A549 (cell line): ENCODE measurements around the gene CCDC136. TPM values are rescaled to one million over a fixed set of nuclear protein-coding genes. Genes with fewer than 3 reads are reported as not detected.

Source experiments
- ATAC-seq, 2 experiments: fragments of 200-7000 bp in 1 of 2; fragments of >200 bp in 1 of 2; cut with Nextera tagmentation in 1 of 2; cut with Tn5 transposase in 1 of 2; 3 replicates each; pipeline versions ENCODE4 v1.8.0 to v1.9.1; 2018 to 2020; ENCODE audit warnings: mild to moderate bottlenecking in 1 of 2, moderate library complexity in 1 of 2
- CTCF ChIA-PET: fragments of 300-600 bp; sonication (Branson Sonifier 250); formaldehyde crosslinking; extraction: SDS; loops from one replicate; lab custom pipeline; 2021; ENCODE audit warnings: antibody characterized with exemption, inconsistent platforms; lab: Yijun Ruan, JAX
- POLR2A ChIA-PET: fragments of 350-600 bp; formaldehyde crosslinking; extraction: SDS; loops from one replicate; lab custom pipeline; 2021; ENCODE audit warnings: antibody characterized with exemption, inconsistent platforms; lab: Yijun Ruan, JAX
- DNase-seq, 2 experiments: peaks; one replicate each; pipeline versions ENCODE4 v3.0.0 to v3.0.0-alpha.2; 2011 to 2016; ENCODE audit warnings: low read depth in 1 of 2, low spot score in 1 of 2
- FAIRE-seq: peaks from 2 replicates; lab custom pipeline; 2011; peaks lifted over from hg19 to GRCh38; lab: Jason Lieb, UNC
- H3K27ac ChIP-seq, 2 experiments: fragments of >200 bp; sonication (Bioruptor Twin); formaldehyde crosslinking; 3 replicates each; pipeline ENCODE4 v1.5.1; 2016 to 2017
- H3K4me1 ChIP-seq: fragments of >200 bp; sonication (Bioruptor Twin); formaldehyde crosslinking; 3 replicates; pipeline ENCODE4 v1.6.1; 2016
- H3K4me2 ChIP-seq: fragments of >200 bp; sonication (Bioruptor Twin); formaldehyde crosslinking; 3 replicates; pipeline ENCODE4 v1.6.1; 2016
- H3K4me3 ChIP-seq: fragments of >200 bp; sonication (Bioruptor Twin); formaldehyde crosslinking; 3 replicates; pipeline ENCODE4 v1.5.1; 2016
- H3K9me3 ChIP-seq: fragments of >200 bp; sonication (Bioruptor Twin); formaldehyde crosslinking; 3 replicates; pipeline ENCODE4 v1.6.1; 2016
- BHLHE40 ChIP-seq: IDR thresholded peaks from 2 replicates; pipeline ENCODE4 v1.6.1; 2012; ENCODE audit warnings: low read depth, low read length, inconsistent platforms
- CEBPB ChIP-seq, 2 experiments: fragments of >200 bp in 1 of 2; sonication (Bioruptor Twin) in 1 of 2; formaldehyde crosslinking in 1 of 2; IDR thresholded peaks; 2 replicates each; pipeline ENCODE4 v1.6.1; 2012 to 2016
- CHD2 ChIP-seq: fragments of 150-350 bp; IDR thresholded peaks from 2 replicates; pipeline ENCODE4 v1.6.1; 2014; ENCODE audit warnings: low read length; ENCODE audit not compliant: partially characterized antibody
- CHD4 ChIP-seq: fragments of 200-600 bp; sonication (generic); IDR thresholded peaks from 2 replicates; pipeline ENCODE4 v1.6.1; 2016; ENCODE audit warnings: antibody characterized with exemption, mild to moderate bottlenecking, borderline replicate concordance
- ELK1 ChIP-seq: fragments of 150-350 bp; IDR thresholded peaks from 2 replicates; pipeline ENCODE4 v1.6.1; 2014; ENCODE audit warnings: low read depth, mild to moderate bottlenecking, low read length
- FOSL2 ChIP-seq, 2 experiments: fragments of 450-650 bp in 1 of 2; fragments of >200 bp in 1 of 2; sonication (Bioruptor Twin) in 1 of 2; formaldehyde crosslinking; IDR thresholded peaks; 2 replicates each; pipeline versions ENCODE4 v1.5.0 to v1.6.1; 2016 to 2020; ENCODE audit warnings: mild to moderate bottlenecking in 1 of 2, moderate library complexity in 1 of 2
- HDAC2 ChIP-seq: fragments of 200-600 bp; sonication (generic); IDR thresholded peaks from 2 replicates; pipeline ENCODE4 v1.6.1; 2016
- HOXB13 ChIP-seq: fragments of 250-450 bp; sonication (Bioruptor Pico); IDR thresholded peaks from 2 replicates; pipeline ENCODE4 v1.5.0; 2020; ENCODE audit warnings: low read depth, mild to moderate bottlenecking, moderate library complexity
- HOXB5 ChIP-seq: fragments of 250-450 bp; sonication (Bioruptor Pico); IDR thresholded peaks from 2 replicates; pipeline ENCODE4 v1.5.0; 2020; ENCODE audit warnings: mild to moderate bottlenecking, moderate library complexity
- JUNB ChIP-seq: fragments of >200 bp; sonication (Bioruptor Twin); formaldehyde crosslinking; IDR thresholded peaks from 2 replicates; pipeline ENCODE4 v1.6.1; 2016
- MAFK ChIP-seq: fragments of 450-650 bp; IDR thresholded peaks from 2 replicates; pipeline ENCODE4 v1.6.1; 2014; ENCODE audit not compliant: partially characterized antibody
- NR3C1 ChIP-seq: fragments of >200 bp; sonication (Bioruptor Twin); formaldehyde crosslinking; IDR thresholded peaks from 3 replicates; pipeline ENCODE4 v1.6.1; 2017
- POLR2AphosphoS2 ChIP-seq: conservative IDR thresholded peaks from 2 replicates; pipeline ENCODE4 v1.6.1; 2012; ENCODE audit warnings: low read length, improper control_type of control experiment, inconsistent platforms
- RNF2 ChIP-seq: fragments of 200-600 bp; sonication (generic); IDR thresholded peaks from 2 replicates; pipeline ENCODE4 v1.6.1; 2016; ENCODE audit warnings: low read depth, mild to moderate bottlenecking, antibody characterized with exemption, moderate library complexity, borderline replicate concordance
- TP53 ChIP-seq: fragments of 250-450 bp; sonication (Bioruptor Pico); IDR thresholded peaks from 2 replicates; pipeline ENCODE4 v1.5.0; 2021; ENCODE audit warnings: mild to moderate bottlenecking, moderate library complexity
- ZC3H11A ChIP-seq: fragments of 450-650 bp; IDR thresholded peaks from 2 replicates; pipeline ENCODE4 v1.6.1; 2014; ENCODE audit warnings: antibody characterized with exemption, mild to moderate bottlenecking
- ZNF302 ChIP-seq: fragments of 250-450 bp; sonication (Bioruptor Pico); IDR thresholded peaks from 2 replicates; pipeline ENCODE4 v1.9.0; 2021; ENCODE audit warnings: inconsistent platforms, mild to moderate bottlenecking, moderate library complexity
- ZSCAN20 ChIP-seq: fragments of 250-450 bp; sonication (Bioruptor Pico); IDR thresholded peaks from 2 replicates; pipeline ENCODE4 v1.8.0; 2022; ENCODE audit warnings: mild to moderate bottlenecking, moderate library complexity
- WGBS: methylation state at CpG from one replicate; pipeline ENCODE4 v1.1.6; 2017; ENCODE audit errors: missing lambda C conversion rate; 5-methylcytosine and 5-hydroxymethylcytosine counted together
- polyA plus RNA-seq, 4 experiments: library from polyadenylated mRNA; depleted of rRNA in 3 of 4; stranded (reverse); fragments of >200 nt; fragmentation: RNase III in 1 of 4; extraction: RNeasy Plus Mini Kit Qiagen cat#74134 plus additional on column Dnase treatment in 1 of 4; gene quantifications; 2 replicates in 3 of 4; 3 replicates in 1 of 4; pipeline ENCODE4 v1.2.3, GENCODE V29; 2011 to 2017
- TF ChIP-seq, protein P1 (sequence below): IDR thresholded peaks from 2 replicates; pipeline ENCODE4 v1.6.1; 2012
- TF ChIP-seq, protein P2 (sequence below): fragments of 250-450 bp; sonication (Bioruptor Pico); IDR thresholded peaks from 2 replicates; pipeline ENCODE4 v1.5.0; 2020; ENCODE audit warnings: low read depth, mild to moderate bottlenecking, moderate library complexity
- TF ChIP-seq, protein P3 (sequence below): IDR thresholded peaks from 2 replicates; pipeline ENCODE4 v1.6.1; 2012; ENCODE audit warnings: low read depth, borderline replicate concordance

CCDC136 gene
- polyA plus RNA-seq, 2 of the 4 experiments (the other 2 are of a cell fraction), result 4.7 to 5.4 TPM

GRCh38 chr7:128831178-128831993, 39.6 kb downstream of the CCDC136 start:
- 94% methylated on average over 22 of the region's 33 CpGs for WGBS
- TF ChIP-seq HDAC2 (no peak), CHD4 (no peak), CHD2 (no peak), ZNF302 (CRISPR knock-in tag) (no peak), ELK1 (no peak), POLR2AphosphoS2 (no peak), NR3C1 (no peak), ZSCAN20 (CRISPR knock-in tag) (no peak), HOXB5 (CRISPR knock-in tag) (no peak)
- TF ChIP-seq, protein P1, sequence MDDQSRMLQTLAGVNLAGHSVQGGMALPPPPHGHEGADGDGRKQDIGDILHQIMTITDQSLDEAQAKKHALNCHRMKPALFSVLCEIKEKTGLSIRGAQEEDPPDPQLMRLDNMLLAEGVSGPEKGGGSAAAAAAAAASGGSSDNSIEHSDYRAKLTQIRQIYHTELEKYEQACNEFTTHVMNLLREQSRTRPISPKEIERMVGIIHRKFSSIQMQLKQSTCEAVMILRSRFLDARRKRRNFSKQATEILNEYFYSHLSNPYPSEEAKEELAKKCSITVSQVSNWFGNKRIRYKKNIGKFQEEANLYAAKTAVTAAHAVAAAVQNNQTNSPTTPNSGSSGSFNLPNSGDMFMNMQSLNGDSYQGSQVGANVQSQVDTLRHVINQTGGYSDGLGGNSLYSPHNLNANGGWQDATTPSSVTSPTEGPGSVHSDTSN, result no peak
- TF ChIP-seq, protein P2, sequence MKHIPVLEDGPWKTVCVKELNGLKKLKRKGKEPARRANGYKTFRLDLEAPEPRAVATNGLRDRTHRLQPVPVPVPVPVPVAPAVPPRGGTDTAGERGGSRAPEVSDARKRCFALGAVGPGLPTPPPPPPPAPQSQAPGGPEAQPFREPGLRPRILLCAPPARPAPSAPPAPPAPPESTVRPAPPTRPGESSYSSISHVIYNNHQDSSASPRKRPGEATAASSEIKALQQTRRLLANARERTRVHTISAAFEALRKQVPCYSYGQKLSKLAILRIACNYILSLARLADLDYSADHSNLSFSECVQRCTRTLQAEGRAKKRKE, result no peak
- no peaks in the 10 kb centered on the region for H3K9me3 ChIP-seq
- ATAC-seq, result no peak
- DNase-seq, result no peak
- POLR2A ChIA-PET, result no interaction called here
- H3K4me3 ChIP-seq, result no peak overlapping the region
- no peak for FAIRE-seq
- peak overlapping the region; percentile 24; the same call in 2 of the 3 replicates for H3K4me2 ChIP-seq
- CTCF ChIA-PET, result interaction anchor here (0.6 to 5.6 kb wide), 5 partner anchors 11 to 52 kb away, joined by 3 to 22 read pairs (median 5); no protein-coding TSS in a partner anchor
- H3K4me1 ChIP-seq, result peaks cover 53% of the 10 kb centered on the region
- peak overlapping the region in 1 of 2 experiments; percentile 50; a peak in 4 of 6 replicates for H3K27ac ChIP-seq

- Histone ChIP-seq H3K9me3 (no peaks in the 10 kb centered on the region), H3K4me2 (peak overlapping the region; percentile 24; the same call in 2 of the 3 replicates), H3K4me1 (peaks cover 51% of the 10 kb centered on the region), H3K27ac (peak overlapping the region in 1 of 2 experiments; percentile 50; a peak in 4 of 6 replicates), H3K4me3 (no peak overlapping the region)
- peak in 1 of 2 experiments; percentile 3; a peak in 3 of 6 replicates for ATAC-seq
- CTCF ChIA-PET, result interaction anchor here (0.6 to 5.6 kb wide), 7 partner anchors 10 to 52 kb away, joined by 3 to 22 read pairs (median 5); no protein-coding TSS in a partner anchor
- FAIRE-seq, result no peak
- TF ChIP-seq FOSL2 (IDR thresholded peaks at IDR 0.05), result no peak
- no peak for TF ChIP-seq FOSL2 (CRISPR knock-in tag; IDR thresholded peaks at IDR 0.05)
- no peak for TF ChIP-seq CEBPB (IDR thresholded peaks at IDR 0.05)
- TF ChIP-seq BHLHE40, result no peak
- no peak for TF ChIP-seq HOXB13 (CRISPR knock-in tag)
- TF ChIP-seq, protein P2, result no peak
- no peak for TF ChIP-seq JUNB
- no peak for TF ChIP-seq RNF2
- no peak for TF ChIP-seq ZC3H11A
- TF ChIP-seq, protein P3, sequence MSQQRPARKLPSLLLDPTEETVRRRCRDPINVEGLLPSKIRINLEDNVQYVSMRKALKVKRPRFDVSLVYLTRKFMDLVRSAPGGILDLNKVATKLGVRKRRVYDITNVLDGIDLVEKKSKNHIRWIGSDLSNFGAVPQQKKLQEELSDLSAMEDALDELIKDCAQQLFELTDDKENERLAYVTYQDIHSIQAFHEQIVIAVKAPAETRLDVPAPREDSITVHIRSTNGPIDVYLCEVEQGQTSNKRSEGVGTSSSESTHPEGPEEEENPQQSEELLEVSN, result no peak
- TF ChIP-seq TP53 (CRISPR knock-in tag), result no peak
- TF ChIP-seq MAFK, result no peak
- POLR2A ChIA-PET, result no interaction called here
- WGBS, result 85% methylated on average over 15 of the region's 22 CpGs
- no peak for DNase-seq
Observed at GRCh38 chr7:128831994-128832879, 40.5 kb downstream of the CCDC136 start.
